ENCODE data around the gene PCGF6.

PCGF6 gene

GRCh38 chr10:103257812-103258211 lies 93.1 kb downstream of the PCGF6 start:
- DNase-seq (ENCODE audit: low read depth in 3 of 3) = no peak

- no peak for DNase-seq (ENCODE audit: low read depth in 3 of 3)
Measured at GRCh38 chr10:103256613-103257012, 94.3 kb downstream of the PCGF6 start.

GRCh38 chr10:103254538-103255325 lies 96.2 kb downstream of the PCGF6 start:
- no peak for DNase-seq (ENCODE audit: low read depth in 3 of 3)

- DNase-seq (ENCODE audit: low read depth in 3 of 3) = no peak
Measured at GRCh38 chr10:103254113-103254512, 96.8 kb downstream of the PCGF6 start.
